HepG2 (cell line): ENCODE measurements around the gene NR2F1-AS1. TPM values are rescaled to one million over a fixed set of nuclear protein-coding genes. Genes with fewer than 3 reads are reported as not detected.

Experiments used
- CREB1 ChIP-seq, 2 experiments: fragments of 450-650 bp in 1 of 2; IDR thresholded peaks; 2 replicates each; pipeline ENCODE4 v1.6.1; 2016 to 2017; ENCODE audit warnings: control low read depth in 1 of 2, mild to moderate bottlenecking in 1 of 2, missing compliant biosample characterization in 1 of 2, missing genetic modification characterization in 1 of 2
- NR2C2 ChIP-seq: sonication (generic); formaldehyde crosslinking; IDR thresholded peaks from 2 replicates; pipeline ENCODE4 v1.4.0; 2020; ENCODE audit warnings: missing genetic modification reagents, mild to moderate bottlenecking, moderate library complexity, borderline replicate concordance
- PITX1 ChIP-seq: sonication (generic); formaldehyde crosslinking; IDR thresholded peaks from 2 replicates; pipeline ENCODE4 v1.5.1; 2020; ENCODE audit warnings: mild to moderate bottlenecking, missing genetic modification reagents
- SOX13 ChIP-seq, 3 experiments: fragments of 450-650 bp in 1 of 3; sonication (generic) in 1 of 3; formaldehyde crosslinking in 1 of 3; IDR thresholded peaks in 2 of 3; conservative IDR thresholded peaks in 1 of 3; 2 replicates each; pipeline versions ENCODE4 v1.5.0 to v1.6.1; 2016 to 2020; ENCODE audit warnings: antibody characterized with exemption in 1 of 3, mild to moderate bottlenecking in 1 of 3, missing compliant biosample characterization in 1 of 3, missing genetic modification reagents in 1 of 3, moderate library complexity in 1 of 3
- SRF ChIP-seq: IDR thresholded peaks from 2 replicates; pipeline ENCODE4 v1.6.1; 2011; ENCODE audit warnings: mild to moderate bottlenecking, low read depth, low read length, moderate library complexity
- ZFP90 ChIP-seq: sonication (generic); formaldehyde crosslinking; IDR thresholded peaks from 2 replicates; pipeline ENCODE4 v1.8.0; 2022; ENCODE audit warnings: missing genetic modification reagents, mild to moderate bottlenecking, inconsistent platforms, borderline replicate concordance
- ZNF121 ChIP-seq: sonication (generic); formaldehyde crosslinking; IDR thresholded peaks from 2 replicates; pipeline ENCODE4 v1.5.0; 2020; ENCODE audit warnings: mild to moderate bottlenecking, missing genetic modification reagents
- ZNF383 ChIP-seq: sonication (generic); formaldehyde crosslinking; IDR thresholded peaks from 2 replicates; pipeline ENCODE4 v1.4.0; 2020; ENCODE audit warnings: missing genetic modification reagents, mild to moderate bottlenecking, borderline replicate concordance
- ZNF556 ChIP-seq: sonication (generic); formaldehyde crosslinking; IDR thresholded peaks from 2 replicates; pipeline ENCODE4 v1.4.0; 2020; ENCODE audit warnings: mild to moderate bottlenecking, missing genetic modification reagents, borderline replicate concordance
- ZNF652 ChIP-seq: IDR thresholded peaks from 2 replicates; pipeline ENCODE4 v1.6.1; 2016; ENCODE audit warnings: low read depth, borderline replicate concordance
- ZSCAN29 ChIP-seq: sonication (generic); formaldehyde crosslinking; conservative IDR thresholded peaks from 2 replicates; pipeline ENCODE4 v1.4.0; 2020; ENCODE audit warnings: mild to moderate bottlenecking, missing genetic modification reagents
- polyA plus RNA-seq, 8 experiments: library from polyadenylated mRNA; depleted of rRNA in 3 of 8; stranded (reverse) in 7 of 8; unstranded in 1 of 8; fragments of >200 nt; fragmentation: Illumina TruSeq in 4 of 8; extraction: Trizol in 4 of 8; gene quantifications; 2 replicates each; pipeline versions ENCODE4 v1.2.1 to v1.2.3, GENCODE V29; 2011 to 2016; ENCODE audit warnings: low read depth in 4 of 8, missing spikeins in 1 of 8, mixed read lengths in 1 of 8; ENCODE audit not compliant: insufficient read depth in 1 of 8
- total RNA-seq, 5 experiments: library from RNA; depleted of rRNA; stranded (reverse); fragments of >200 nt; fragmentation: Illumina TruSeq; extraction: Trizol; gene quantifications; 2 replicates each; pipeline ENCODE4 v1.2.3, GENCODE V29; 2016; ENCODE audit warnings: low read depth in 1 of 5
- TF ChIP-seq, protein P1 (sequence below): sonication (generic); formaldehyde crosslinking; IDR thresholded peaks from 2 replicates; pipeline ENCODE4 v1.5.1; 2020; ENCODE audit warnings: missing genetic modification reagents, mild to moderate bottlenecking, borderline replicate concordance
- TF ChIP-seq, protein P2 (sequence below): IDR thresholded peaks from 2 replicates; pipeline ENCODE4 v1.6.1; 2016; ENCODE audit warnings: low read depth, control low read depth
- TF ChIP-seq, protein P3 (sequence below): IDR thresholded peaks from 2 replicates; pipeline ENCODE4 v1.6.1; 2016; ENCODE audit warnings: low read depth
- TF ChIP-seq, protein P4 (sequence below): sonication (generic); formaldehyde crosslinking; IDR thresholded peaks from 2 replicates; pipeline ENCODE4 v1.8.0; 2022; ENCODE audit warnings: missing genetic modification reagents, mild to moderate bottlenecking, moderate library complexity, borderline replicate concordance

Gene NR2F1-AS1
- total and polyA plus RNA-seq, 2 of the 13 experiments (the other 11 are each of a cell fraction or from before 2014, with no cell fraction given), result 2.8 TPM

DNA sequence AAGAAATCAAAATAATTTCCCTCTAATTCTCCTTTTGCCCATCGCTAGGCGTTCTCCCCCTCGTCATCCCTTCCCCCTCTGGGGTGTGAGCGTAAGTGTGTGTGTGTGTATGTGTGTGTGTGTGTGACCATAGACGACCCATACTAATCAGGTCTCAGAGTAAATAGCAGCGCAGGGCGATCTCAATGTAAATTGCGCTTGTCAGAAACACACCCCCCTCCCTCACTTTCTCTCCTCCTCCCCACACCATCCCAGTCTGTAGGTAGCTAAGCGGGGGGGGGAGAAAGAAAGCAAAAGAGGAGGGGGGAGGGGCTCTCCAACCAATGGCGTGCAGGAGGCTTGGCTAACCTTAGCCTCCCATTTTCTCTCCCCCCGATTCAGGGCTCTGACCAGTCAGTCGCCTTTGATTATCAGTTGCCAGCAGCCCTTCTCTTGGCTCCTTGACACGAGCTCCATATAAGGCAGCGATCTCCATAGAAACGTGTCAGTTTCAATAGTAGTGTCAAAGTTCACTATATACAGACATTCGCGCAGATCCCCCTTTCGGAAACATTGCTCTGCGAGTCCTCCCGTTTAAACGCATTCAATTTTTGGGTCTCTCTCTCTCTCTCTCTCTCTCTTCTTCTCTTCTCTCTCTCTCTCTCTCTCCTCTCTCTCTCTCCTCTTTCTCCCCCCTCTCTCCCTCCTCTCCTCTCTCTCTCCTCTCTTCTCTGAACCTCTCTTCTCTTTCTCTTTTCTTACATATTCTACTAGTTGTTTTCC lies 1.8 kb upstream of the NR2F1-AS1 start, which contains the start of gene NR2F1 (continued):
- peak; percentile 65; the same call in 1 of the 2 replicates for TF ChIP-seq CREB1 (IDR thresholded peaks at IDR 0.05)
- peak; percentile 64 for TF ChIP-seq CREB1 (CRISPR knock-in tag; IDR thresholded peaks at IDR 0.05)
- TF ChIP-seq ZNF121, result peak; percentile 48; the same call in 1 of the 2 replicates
- no peak for TF ChIP-seq ZFP90 (CRISPR knock-in tag)
- peak; percentile 59; the same call in 1 of the 2 replicates for TF ChIP-seq ZNF383
- TF ChIP-seq SRF, result peak; percentile 98
- TF ChIP-seq, protein P1, sequence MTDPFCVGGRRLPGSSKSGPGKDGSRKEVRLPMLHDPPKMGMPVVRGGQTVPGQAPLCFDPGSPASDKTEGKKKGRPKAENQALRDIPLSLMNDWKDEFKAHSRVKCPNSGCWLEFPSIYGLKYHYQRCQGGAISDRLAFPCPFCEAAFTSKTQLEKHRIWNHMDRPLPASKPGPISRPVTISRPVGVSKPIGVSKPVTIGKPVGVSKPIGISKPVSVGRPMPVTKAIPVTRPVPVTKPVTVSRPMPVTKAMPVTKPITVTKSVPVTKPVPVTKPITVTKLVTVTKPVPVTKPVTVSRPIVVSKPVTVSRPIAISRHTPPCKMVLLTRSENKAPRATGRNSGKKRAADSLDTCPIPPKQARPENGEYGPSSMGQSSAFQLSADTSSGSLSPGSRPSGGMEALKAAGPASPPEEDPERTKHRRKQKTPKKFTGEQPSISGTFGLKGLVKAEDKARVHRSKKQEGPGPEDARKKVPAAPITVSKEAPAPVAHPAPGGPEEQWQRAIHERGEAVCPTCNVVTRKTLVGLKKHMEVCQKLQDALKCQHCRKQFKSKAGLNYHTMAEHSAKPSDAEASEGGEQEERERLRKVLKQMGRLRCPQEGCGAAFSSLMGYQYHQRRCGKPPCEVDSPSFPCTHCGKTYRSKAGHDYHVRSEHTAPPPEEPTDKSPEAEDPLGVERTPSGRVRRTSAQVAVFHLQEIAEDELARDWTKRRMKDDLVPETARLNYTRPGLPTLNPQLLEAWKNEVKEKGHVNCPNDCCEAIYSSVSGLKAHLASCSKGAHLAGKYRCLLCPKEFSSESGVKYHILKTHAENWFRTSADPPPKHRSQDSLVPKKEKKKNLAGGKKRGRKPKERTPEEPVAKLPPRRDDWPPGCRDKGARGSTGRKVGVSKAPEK (CRISPR knock-in tag), result peak; percentile 77; the same call in 1 of the 2 replicates
- TF ChIP-seq SOX13 (IDR thresholded peaks at IDR 0.05), result no peak; the same call in 1 of the 2 replicates
- peak in 1 of 2 experiments; percentile 61; a peak in 2 of 4 replicates for TF ChIP-seq SOX13 (CRISPR knock-in tag; conservative IDR thresholded peaks at IDR 0.05 in 1 of 2, IDR thresholded peaks at IDR 0.05 in 1 of 2)
- TF ChIP-seq, protein P2, sequence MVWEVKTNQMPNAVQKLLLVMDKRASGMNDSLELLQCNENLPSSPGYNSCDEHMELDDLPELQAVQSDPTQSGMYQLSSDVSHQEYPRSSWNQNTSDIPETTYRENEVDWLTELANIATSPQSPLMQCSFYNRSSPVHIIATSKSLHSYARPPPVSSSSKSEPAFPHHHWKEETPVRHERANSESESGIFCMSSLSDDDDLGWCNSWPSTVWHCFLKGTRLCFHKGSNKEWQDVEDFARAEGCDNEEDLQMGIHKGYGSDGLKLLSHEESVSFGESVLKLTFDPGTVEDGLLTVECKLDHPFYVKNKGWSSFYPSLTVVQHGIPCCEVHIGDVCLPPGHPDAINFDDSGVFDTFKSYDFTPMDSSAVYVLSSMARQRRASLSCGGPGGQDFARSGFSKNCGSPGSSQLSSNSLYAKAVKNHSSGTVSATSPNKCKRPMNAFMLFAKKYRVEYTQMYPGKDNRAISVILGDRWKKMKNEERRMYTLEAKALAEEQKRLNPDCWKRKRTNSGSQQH (CRISPR knock-in tag), result peak; percentile 62; the same call in 1 of the 2 replicates
- peak; percentile 91 for TF ChIP-seq ZSCAN29
- TF ChIP-seq, protein P3, sequence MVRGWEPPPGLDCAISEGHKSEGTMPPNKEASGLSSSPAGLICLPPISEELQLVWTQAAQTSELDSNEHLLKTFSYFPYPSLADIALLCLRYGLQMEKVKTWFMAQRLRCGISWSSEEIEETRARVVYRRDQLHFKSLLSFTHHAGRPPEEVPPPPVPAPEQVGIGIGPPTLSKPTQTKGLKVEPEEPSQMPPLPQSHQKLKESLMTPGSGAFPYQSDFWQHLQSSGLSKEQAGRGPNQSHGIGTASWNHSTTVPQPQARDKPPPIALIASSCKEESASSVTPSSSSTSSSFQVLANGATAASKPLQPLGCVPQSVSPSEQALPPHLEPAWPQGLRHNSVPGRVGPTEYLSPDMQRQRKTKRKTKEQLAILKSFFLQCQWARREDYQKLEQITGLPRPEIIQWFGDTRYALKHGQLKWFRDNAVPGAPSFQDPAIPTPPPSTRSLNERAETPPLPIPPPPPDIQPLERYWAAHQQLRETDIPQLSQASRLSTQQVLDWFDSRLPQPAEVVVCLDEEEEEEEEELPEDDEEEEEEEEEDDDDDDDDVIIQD, result peak; percentile 94
- TF ChIP-seq, protein P4, sequence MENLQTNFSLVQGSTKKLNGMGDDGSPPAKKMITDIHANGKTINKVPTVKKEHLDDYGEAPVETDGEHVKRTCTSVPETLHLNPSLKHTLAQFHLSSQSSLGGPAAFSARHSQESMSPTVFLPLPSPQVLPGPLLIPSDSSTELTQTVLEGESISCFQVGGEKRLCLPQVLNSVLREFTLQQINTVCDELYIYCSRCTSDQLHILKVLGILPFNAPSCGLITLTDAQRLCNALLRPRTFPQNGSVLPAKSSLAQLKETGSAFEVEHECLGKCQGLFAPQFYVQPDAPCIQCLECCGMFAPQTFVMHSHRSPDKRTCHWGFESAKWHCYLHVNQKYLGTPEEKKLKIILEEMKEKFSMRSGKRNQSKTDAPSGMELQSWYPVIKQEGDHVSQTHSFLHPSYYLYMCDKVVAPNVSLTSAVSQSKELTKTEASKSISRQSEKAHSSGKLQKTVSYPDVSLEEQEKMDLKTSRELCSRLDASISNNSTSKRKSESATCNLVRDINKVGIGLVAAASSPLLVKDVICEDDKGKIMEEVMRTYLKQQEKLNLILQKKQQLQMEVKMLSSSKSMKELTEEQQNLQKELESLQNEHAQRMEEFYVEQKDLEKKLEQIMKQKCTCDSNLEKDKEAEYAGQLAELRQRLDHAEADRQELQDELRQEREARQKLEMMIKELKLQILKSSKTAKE (CRISPR knock-in tag), result peak; percentile 54; the same call in 1 of the 2 replicates
- peak; percentile 10; the same call in 1 of the 2 replicates for TF ChIP-seq ZNF652 (CRISPR knock-in tag)
- peak; percentile 88 for TF ChIP-seq ZNF556 (CRISPR knock-in tag)
- peak; percentile 81 for TF ChIP-seq NR2C2 (CRISPR knock-in tag)
- TF ChIP-seq PITX1, result peak; percentile 66; the same call in 1 of the 2 replicates
